H9 (cell line): ENCODE measurements around the gene PAK1. TPM values are rescaled to one million over a fixed set of nuclear protein-coding genes. Genes with fewer than 3 reads are reported as not detected.

Source experiments
- DNase-seq: peaks from one replicate; pipeline ENCODE4 v3.0.0-alpha.2; 2017
- H2AFZ ChIP-seq: one replicate; pipeline ENCODE4 v1.6.1; 2013; ENCODE audit warnings: mild to moderate bottlenecking, low read length, control low read depth, moderate library complexity
- H2AK5ac ChIP-seq: 2 replicates; pipeline ENCODE4 v1.6.1; 2013; ENCODE audit warnings: low read length, control low read depth, mixed read lengths; ENCODE audit not compliant: insufficient read length
- H2BK120ac ChIP-seq: one replicate; pipeline ENCODE4 v1.6.1; 2013; ENCODE audit warnings: low read depth, mild to moderate bottlenecking, low read length, control low read depth, inconsistent platforms; ENCODE audit not compliant: poor library complexity, severe bottlenecking
- H2BK12ac ChIP-seq: 2 replicates; pipeline ENCODE4 v1.6.1; 2013; ENCODE audit warnings: low read length, control low read depth, mixed read lengths, low read depth; ENCODE audit not compliant: insufficient read length
- H2BK15ac ChIP-seq: 2 replicates; pipeline ENCODE4 v1.6.1; 2013; ENCODE audit warnings: low read depth, low read length, control low read depth
- H2BK20ac ChIP-seq: one replicate; pipeline ENCODE4 v1.6.1; 2013; ENCODE audit warnings: low read depth, mild to moderate bottlenecking, low read length, control low read depth, inconsistent platforms; ENCODE audit not compliant: poor library complexity, severe bottlenecking
- H2BK5ac ChIP-seq: 2 replicates; pipeline ENCODE4 v1.6.1; 2013; ENCODE audit warnings: low read length, control low read depth, mixed read lengths; ENCODE audit not compliant: insufficient read length
- H3K14ac ChIP-seq: 2 replicates; pipeline ENCODE4 v1.6.1; 2013; ENCODE audit warnings: low read length, control low read depth; ENCODE audit not compliant: insufficient read depth
- H3K18ac ChIP-seq: 2 replicates; pipeline ENCODE4 v1.6.1; 2013; ENCODE audit warnings: low read depth, mild to moderate bottlenecking, mixed read lengths, low read length, control low read depth; ENCODE audit not compliant: insufficient read length
- H3K23ac ChIP-seq: 2 replicates; pipeline ENCODE4 v1.6.1; 2013; ENCODE audit warnings: low read length, control low read depth, mixed read lengths, low read depth; ENCODE audit not compliant: insufficient read length
- H3K23me2 ChIP-seq: 2 replicates; pipeline ENCODE4 v1.6.1; 2013; ENCODE audit warnings: low read depth, mild to moderate bottlenecking, mixed read lengths, low read length, control low read depth; ENCODE audit not compliant: insufficient read length, poor library complexity, severe bottlenecking
- H3K27ac ChIP-seq: 2 replicates; pipeline ENCODE4 v1.5.1; 2013; ENCODE audit warnings: low read length, control low read depth, mixed read lengths, low read depth; ENCODE audit not compliant: insufficient read length
- H3K27me3 ChIP-seq: 2 replicates; pipeline ENCODE4 v1.6.1; 2013; ENCODE audit warnings: low read length, control low read depth, inconsistent platforms; ENCODE audit not compliant: insufficient read depth
- H3K4ac ChIP-seq: 2 replicates; pipeline ENCODE4 v1.6.1; 2013; ENCODE audit warnings: low read depth, mild to moderate bottlenecking, control low read depth, inconsistent platforms, low read length, moderate library complexity
- H3K4me1 ChIP-seq: 2 replicates; pipeline ENCODE4 v1.6.1; 2013; ENCODE audit warnings: low read length, control low read depth, inconsistent platforms; ENCODE audit not compliant: insufficient read depth
- H3K4me2 ChIP-seq: 2 replicates; pipeline ENCODE4 v1.6.1; 2013; ENCODE audit warnings: low read length, control low read depth, mixed read lengths; ENCODE audit not compliant: insufficient read length, insufficient read depth
- H3K56ac ChIP-seq: 2 replicates; pipeline ENCODE4 v1.6.1; 2013; ENCODE audit warnings: low read depth, mild to moderate bottlenecking, mixed read lengths, low read length, control low read depth; ENCODE audit not compliant: insufficient read length
- H3K79me1 ChIP-seq: 2 replicates; pipeline ENCODE4 v1.6.1; 2013; ENCODE audit warnings: low read depth, mild to moderate bottlenecking, moderate library complexity, low read length, control low read depth, inconsistent platforms; ENCODE audit not compliant: insufficient read depth, poor library complexity, severe bottlenecking
- H3K79me2 ChIP-seq: 2 replicates; pipeline ENCODE4 v1.6.1; 2013; ENCODE audit warnings: low read length, control low read depth, inconsistent platforms; ENCODE audit not compliant: insufficient read depth
- H3K9ac ChIP-seq: 2 replicates; pipeline ENCODE4 v1.6.1; 2013; ENCODE audit warnings: low read length, control low read depth, mixed read lengths; ENCODE audit not compliant: insufficient read length; ENCODE audit errors: extremely low read depth
- H3K9me3 ChIP-seq: one replicate; pipeline ENCODE4 v1.6.1; 2013; ENCODE audit warnings: low read depth, low read length, inconsistent platforms; ENCODE audit not compliant: control insufficient read depth
- H3T11ph ChIP-seq: one replicate; pipeline ENCODE4 v1.6.1; 2013; ENCODE audit warnings: mild to moderate bottlenecking, low read length, control low read depth, inconsistent platforms
- H4K20me1 ChIP-seq: one replicate; pipeline ENCODE4 v1.6.1; 2013; ENCODE audit not compliant: control insufficient read depth, insufficient read length, insufficient read depth
- H4K5ac ChIP-seq: 2 replicates; pipeline ENCODE4 v1.6.1; 2013; ENCODE audit warnings: low read depth, mild to moderate bottlenecking, mixed read lengths, low read length, control low read depth; ENCODE audit not compliant: insufficient read length
- H4K8ac ChIP-seq: replicated peaks from 2 replicates; pipeline ENCODE4 v1.6.1; 2013; ENCODE audit warnings: low read length, control low read depth, mixed read lengths, low read depth; ENCODE audit not compliant: insufficient read length
- H4K91ac ChIP-seq: 2 replicates; pipeline ENCODE4 v1.6.1; 2013; ENCODE audit warnings: low read depth, mild to moderate bottlenecking, moderate library complexity, mixed read lengths, low read length, control low read depth; ENCODE audit not compliant: insufficient read length
- H3K27ac Mint-ChIP-seq, 3 experiments: 2 replicates in 2 of 3; 3 replicates in 1 of 3; pipeline ENCODE4 v1.8.0; 2020 to 2021; ENCODE audit warnings: mixed read lengths in 3 of 3, mild to moderate bottlenecking in 1 of 3, moderate library complexity in 1 of 3
- H3K27me3 Mint-ChIP-seq: 2 replicates; pipeline ENCODE4 v1.8.0; 2021; ENCODE audit warnings: low read depth, mild to moderate bottlenecking, moderate library complexity, mixed read lengths
- H3K36me3 Mint-ChIP-seq, 3 experiments: 2 replicates in 2 of 3; 3 replicates in 1 of 3; pipeline ENCODE4 v1.8.0; 2020 to 2021; ENCODE audit warnings: low read depth in 3 of 3, mixed read lengths in 3 of 3; ENCODE audit not compliant: insufficient read depth in 1 of 3
- H3K4me1 Mint-ChIP-seq, 2 experiments: 2 replicates each; pipeline ENCODE4 v1.8.0; 2020; ENCODE audit warnings: mixed read lengths in 2 of 2
- H3K4me3 Mint-ChIP-seq, 2 experiments: 2 replicates in 1 of 2; 3 replicates in 1 of 2; pipeline ENCODE4 v1.8.0; 2020 to 2021; ENCODE audit warnings: mild to moderate bottlenecking in 2 of 2, mixed read lengths in 2 of 2, moderate library complexity in 1 of 2
- H3K9me3 Mint-ChIP-seq, 2 experiments: 2 replicates in 1 of 2; 3 replicates in 1 of 2; pipeline ENCODE4 v1.8.0; 2020; ENCODE audit warnings: mild to moderate bottlenecking in 2 of 2, mixed read lengths in 2 of 2, moderate library complexity in 1 of 2
- CTCF ChIP-seq: fragments of 200-600 bp; sonication (generic); conservative IDR thresholded peaks from 3 replicates; pipeline ENCODE4 v1.8.0; 2021; ENCODE audit warnings: antibody characterized with exemption, mild to moderate bottlenecking
- WGBS: extraction: QIAGEN DNeasy Blood & Tissue Kit; methylation state at CpG from one replicate; pipeline ENCODE4 v1.1.7; 2013; ENCODE audit warnings: missing lambda C conversion rate, low lambda C conversion rate, mixed read lengths; ENCODE audit not compliant: insufficient read length; ENCODE audit errors: extremely low coverage; 5-methylcytosine and 5-hydroxymethylcytosine counted together
- total RNA-seq: library from RNA; stranded (reverse); gene quantifications from 2 replicates; pipeline ENCODE4 v1.2.1, GENCODE V29; 2021

Gene PAK1
- total RNA-seq, 1 experiment from 2014 or later, result 122 TPM

- H3K27ac Mint-ChIP-seq, result peak overlapping the region; percentile 66 to 89 (median 87); a peak in 6 of 7 replicates
- no peak overlapping the region for H3K27ac ChIP-seq
- no peaks in the 10 kb centered on the region; a peak in 2 of 7 replicates for H3K36me3 Mint-ChIP-seq
Measured at GRCh38 chr11:77411137-77411707, 62.7 kb downstream of the PAK1 start.

More at GRCh38 chr11:77411137-77411707, 62.7 kb downstream of the PAK1 start:
- Histone ChIP-seq H3K79me2 (peaks cover 46% of the 10 kb centered on the region; the same call in 1 of the 2 replicates), H4K5ac (no peak overlapping the region), H4K8ac (no peak overlapping the region), H2BK15ac (no peak overlapping the region), H2AFZ (no peak overlapping the region), H3K4me1 (peaks cover 15% of the 10 kb centered on the region), H3T11ph (no peak overlapping the region), H4K91ac (no peak overlapping the region), H3K18ac (peak overlapping the region; percentile 1), H2BK12ac (no peak overlapping the region), H3K79me1 (no peaks in the 10 kb centered on the region), H3K14ac (0 out of 2 replicates have a peak overlapping the region, but pooled peaks have one; percentile 34), H4K20me1 (no peaks in the 10 kb centered on the region), H3K4ac (no peak overlapping the region), H3K9ac (peak overlapping the region; percentile 60), H3K23ac (no peak overlapping the region), H3K9me3 (no peaks in the 10 kb centered on the region), H2BK20ac (no peak overlapping the region), H3K23me2 (peaks cover 11% of the 10 kb centered on the region), H3K4me2 (peak overlapping the region; percentile 90), H3K27me3 (no peaks in the 10 kb centered on the region), H2BK5ac (no peak overlapping the region), H2AK5ac (no peak overlapping the region), H3K56ac (no peak overlapping the region), H2BK120ac (no peak overlapping the region)
- Mint-ChIP-seq H3K4me1 (peaks cover 62 to 65% of the 10 kb centered on the region in 2 experiments), H3K27me3 (no peaks in the 10 kb centered on the region), H3K4me3 (peak overlapping the region; percentile 78 to 91), H3K9me3 (no peaks in the 10 kb centered on the region)
- no peak for TF ChIP-seq CTCF
- WGBS, result no CpG with 5 or more reads among the region's 6 CpGs
- no peak for DNase-seq
